Raji (cell line): Measurements from ENCODE around the gene HIPK1.

ENCODE experiments used
- POLR2A ChIP-seq: IDR thresholded peaks from 2 replicates; pipeline ENCODE4 v1.6.1; 2011; ENCODE audit warnings: low read depth, low read length, control low read depth; ENCODE audit not compliant: insufficient read depth

The HIPK1 gene

DNA sequence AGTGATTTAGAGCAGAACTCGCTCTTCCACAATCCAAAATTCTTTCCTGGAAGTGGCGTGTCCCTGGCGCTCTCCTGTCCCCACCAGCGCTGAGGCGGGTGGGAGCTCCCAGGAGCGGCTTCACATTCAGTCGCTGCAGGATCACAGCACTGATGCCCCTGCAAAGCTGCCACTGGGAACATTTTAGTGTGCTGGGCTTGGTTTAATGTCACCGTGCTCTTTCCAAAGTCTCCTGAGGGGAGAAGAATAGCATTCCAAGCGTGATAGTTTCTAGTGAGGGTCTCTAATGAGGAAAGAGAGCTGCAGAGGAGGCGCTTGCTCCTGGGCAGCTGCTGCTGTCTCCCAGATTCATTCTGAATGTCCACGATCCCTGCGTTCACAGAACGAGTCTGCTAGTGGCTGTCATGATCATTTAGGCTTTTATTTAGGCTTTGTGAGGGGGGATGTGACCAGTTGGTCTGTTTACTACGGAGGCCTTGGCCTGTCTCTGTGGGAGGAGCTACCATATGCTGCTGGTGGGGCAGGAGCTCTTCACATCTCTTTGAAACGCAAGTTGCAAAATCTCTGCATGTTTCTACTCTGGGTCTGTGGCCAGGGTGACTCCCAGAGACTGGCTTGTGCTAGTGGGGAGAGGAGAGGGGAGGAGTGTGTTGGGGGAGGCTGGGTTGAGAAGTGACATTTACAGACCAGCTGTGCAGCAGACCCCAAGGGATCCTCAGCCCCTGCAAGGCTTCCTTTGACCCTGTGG, 73.5 kb downstream of the HIPK1 start:
- no peak for TF ChIP-seq POLR2A

DNA sequence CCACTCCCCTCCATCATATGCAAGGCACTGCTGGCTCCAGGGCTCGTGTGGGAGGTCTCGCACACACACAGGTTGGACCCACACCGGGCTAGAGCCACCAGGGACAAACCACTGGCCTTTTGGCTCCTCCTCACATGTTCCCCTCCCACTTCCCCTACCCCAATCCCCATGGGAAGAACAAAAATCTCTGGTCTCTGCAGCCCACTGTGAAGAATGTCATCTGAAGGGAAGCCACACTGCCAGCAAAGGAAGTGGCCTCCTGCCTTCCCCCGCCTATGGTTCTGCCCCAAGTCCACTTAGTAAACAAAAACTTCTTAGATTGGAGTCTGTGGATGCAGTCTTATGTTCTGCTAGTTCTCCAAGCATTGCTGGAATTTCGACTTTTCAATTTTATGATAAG, 74.3 kb downstream of the HIPK1 start:
- TF ChIP-seq POLR2A = no peak

DNA sequence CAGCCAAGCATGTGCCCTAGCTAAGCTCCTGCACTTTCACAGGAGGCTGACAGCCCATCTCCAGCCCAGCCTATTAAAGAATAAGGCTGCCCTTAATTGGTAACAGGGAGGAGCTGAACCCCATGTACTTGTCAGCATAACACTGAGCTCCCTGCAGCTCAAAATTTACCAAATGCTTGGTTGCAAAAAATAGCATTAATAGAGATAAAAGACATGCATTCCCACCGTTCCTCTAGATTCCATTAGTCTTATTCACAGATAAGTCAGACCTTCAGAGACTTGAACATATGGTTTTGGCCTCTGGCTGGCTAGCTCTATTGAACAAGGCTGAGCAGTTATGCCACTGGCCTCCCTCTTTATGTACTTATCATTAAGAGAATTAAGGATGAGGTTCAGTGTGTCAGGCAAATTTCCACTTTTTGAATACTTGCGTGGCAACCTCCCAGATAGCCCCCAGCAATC, 79.4 kb downstream of the HIPK1 start:
- TF ChIP-seq POLR2A = no peak

DNA sequence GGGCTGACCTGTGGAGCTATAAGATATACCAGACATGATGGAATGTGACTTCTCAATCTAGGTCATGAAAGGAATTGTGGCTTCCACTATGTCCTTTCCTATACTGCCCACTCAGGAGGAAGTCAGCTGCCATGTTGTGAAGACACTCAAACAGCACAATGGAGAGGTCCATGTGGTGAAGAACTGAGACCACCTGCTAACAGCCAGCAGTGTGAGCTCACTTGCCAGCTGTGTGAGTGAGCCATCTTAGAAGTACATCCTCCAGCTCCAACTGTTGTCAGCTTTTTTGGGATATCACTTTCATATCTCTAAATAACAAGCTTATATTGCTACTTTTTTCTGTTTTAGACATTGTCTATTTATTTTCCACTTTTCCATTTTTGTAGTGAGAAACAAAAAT, 79.9 kb downstream of the HIPK1 start:
- TF ChIP-seq POLR2A = no peak

DNA sequence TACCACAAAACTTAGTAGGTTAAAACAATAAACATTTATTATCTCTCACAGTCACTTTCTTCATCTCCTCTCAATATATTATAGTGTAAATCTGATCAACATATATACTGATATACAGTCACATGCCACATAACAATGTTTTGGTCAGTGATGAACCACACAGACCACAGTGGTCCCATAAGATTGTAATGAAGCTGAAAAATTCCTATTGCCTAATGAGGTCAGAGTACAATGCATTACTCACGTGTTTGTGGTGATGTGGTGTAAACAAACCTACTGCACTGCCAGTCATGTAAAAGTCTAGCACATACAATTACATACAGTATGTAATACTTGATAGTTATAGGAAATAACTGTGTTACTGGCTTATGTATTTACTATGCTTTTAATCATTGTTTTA, 80.3 kb downstream of the HIPK1 start:
- TF ChIP-seq POLR2A = no peak

DNA sequence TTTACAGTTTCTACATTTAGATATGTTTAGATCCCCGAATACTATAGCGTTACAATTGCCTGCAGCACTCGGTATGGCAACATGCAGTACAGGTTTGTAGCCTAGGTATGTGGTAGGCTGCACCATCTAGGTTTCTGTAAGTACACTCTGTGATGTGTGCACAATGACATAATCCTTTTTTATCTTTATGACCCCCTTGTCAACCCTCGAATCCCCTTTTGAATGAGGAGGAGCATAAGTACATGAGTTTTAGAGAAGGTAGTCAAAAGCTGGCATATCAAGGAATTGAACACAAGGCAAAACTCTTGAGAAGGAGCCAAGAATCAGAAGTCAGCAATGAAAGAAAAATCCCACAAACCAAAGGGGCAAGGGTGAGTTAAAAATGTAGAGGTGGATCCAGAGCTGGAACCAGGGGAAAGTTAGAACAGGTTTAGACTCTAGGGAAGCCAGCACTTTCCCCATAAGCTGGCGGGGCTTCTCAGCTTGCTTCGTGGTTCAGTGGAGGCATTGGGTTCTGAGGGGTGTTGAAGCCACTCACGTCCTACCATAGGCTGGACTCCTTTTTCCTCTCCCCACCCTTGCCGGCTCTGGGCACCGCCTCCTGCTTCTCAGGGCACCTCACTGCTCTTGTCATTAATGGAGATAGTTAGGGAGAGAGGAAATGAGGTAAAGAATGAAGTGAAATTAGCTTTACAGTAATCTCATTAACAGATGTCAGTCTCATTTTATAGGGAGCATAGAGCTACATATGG, 81.5 kb downstream of the HIPK1 start:
- no peak for TF ChIP-seq POLR2A

DNA sequence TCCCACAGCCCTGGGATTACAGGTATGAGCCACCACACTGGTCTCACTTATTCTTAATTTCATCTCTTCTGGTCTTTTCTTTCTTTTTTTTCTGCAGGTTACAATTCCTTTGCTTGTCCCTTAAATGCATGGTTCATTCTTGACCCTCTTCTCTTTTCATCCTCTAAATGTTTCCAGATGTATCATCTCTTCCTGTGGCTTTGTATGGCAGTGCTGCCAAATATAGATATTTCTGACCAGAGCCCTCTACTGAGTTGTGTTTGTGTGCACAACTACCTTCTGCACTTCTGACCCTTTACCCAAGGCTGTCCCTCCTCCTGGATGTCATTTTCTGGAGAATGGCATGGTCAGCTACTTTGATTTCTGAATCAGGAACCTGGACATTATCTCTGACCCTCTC, 82.7 kb downstream of the HIPK1 start:
- TF ChIP-seq POLR2A = no peak

DNA sequence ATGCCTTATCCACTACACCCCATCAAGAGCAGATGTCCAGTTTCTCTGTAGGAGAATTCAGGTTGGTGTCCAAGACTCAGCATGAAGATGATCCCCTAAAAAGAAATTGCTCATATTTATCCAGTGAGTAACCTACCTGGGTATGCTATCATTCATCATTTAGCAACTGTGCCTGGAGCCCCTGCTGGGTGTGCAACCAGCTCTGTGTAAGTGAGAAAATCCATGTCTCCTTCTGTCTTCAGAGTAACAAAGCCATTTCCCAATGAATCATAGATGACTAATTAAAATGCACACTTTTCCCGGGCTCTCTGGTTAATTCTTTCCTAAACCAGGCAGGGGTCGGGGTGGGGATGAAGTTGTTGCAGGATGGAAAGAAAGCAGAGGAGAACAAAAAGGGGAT, 86.0 kb downstream of the HIPK1 start:
- TF ChIP-seq POLR2A = no peak

DNA sequence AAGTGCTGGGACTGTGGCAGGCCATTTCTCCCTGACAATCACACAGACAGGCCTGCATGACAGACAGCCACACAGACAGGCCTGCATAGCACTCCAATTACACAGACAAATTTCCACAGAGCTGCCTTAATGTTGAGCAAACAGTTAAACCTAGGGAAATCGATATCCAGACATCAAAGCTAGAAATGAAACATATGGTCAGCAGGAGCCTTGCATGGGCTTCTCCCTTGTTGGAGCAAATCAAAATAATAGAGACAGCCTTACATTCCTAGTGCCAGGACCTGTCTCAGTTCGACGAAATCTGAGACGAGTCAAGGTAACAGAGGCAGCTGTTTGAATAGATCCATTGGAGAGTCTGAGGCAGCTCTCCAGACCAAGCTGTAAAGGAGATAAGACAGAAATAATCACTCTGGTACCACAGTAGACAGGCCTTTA, 92.6 kb downstream of the HIPK1 start:
- no peak for TF ChIP-seq POLR2A

DNA sequence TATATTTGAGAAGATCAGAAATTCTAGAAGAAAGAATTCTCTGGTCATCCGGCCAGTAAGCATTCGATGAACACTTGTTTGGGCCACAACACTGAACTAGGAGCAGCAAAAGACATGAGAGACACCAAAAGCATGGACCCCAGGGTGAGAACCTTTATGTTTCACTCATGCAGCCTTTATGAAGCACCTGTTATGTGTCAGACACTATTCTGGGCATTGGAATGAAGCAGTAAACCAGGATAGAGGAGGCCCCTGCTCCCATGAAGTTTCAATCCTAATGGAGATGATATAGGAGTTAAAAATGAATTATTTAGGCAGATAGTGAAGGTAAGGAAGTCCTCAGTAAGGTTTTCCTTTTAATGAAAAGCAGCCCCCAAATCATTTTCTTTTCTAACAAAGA, 93.8 kb downstream of the HIPK1 start:
- no peak for TF ChIP-seq POLR2A

DNA sequence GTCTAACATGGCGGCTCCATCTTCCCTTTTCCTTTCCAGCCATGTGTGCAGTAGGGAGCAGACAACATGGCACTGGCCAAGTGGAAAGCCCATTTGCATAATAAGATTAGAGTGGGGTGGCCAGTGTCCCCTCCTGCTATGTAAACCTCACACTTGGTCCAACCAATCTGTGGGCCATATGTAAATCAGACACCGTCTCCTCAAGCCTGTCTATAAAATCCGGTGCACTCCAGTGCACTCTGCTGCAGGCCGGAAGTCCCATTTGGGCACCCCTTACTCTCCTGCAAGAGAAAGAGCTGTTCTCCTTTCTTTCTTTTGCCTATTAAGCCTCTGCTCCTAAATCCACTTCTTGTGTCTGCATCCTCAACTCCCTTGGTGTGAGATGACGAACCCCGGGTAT, 94.3 kb downstream of the HIPK1 start:
- no peak for TF ChIP-seq POLR2A

DNA sequence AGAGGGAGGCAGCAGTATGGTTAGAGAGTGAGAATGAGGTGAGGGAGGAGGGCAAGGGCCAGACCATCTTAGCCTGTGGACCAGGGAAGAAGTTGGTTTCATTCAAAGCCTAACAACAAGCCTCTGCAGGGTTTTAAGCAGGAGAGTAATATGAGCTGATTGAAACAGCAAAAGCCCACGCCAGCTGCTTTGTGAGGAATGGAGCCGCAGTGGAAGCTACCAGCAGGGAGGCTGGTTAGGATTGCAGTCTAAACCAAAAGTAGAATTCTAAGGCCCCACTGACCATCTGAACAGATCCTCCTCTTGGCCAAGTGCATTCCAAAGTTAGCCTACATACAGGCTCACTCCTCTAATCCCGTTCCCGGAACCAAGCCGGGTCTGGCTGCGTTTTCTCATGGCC, 94.9 kb downstream of the HIPK1 start:
- no peak for TF ChIP-seq POLR2A

DNA sequence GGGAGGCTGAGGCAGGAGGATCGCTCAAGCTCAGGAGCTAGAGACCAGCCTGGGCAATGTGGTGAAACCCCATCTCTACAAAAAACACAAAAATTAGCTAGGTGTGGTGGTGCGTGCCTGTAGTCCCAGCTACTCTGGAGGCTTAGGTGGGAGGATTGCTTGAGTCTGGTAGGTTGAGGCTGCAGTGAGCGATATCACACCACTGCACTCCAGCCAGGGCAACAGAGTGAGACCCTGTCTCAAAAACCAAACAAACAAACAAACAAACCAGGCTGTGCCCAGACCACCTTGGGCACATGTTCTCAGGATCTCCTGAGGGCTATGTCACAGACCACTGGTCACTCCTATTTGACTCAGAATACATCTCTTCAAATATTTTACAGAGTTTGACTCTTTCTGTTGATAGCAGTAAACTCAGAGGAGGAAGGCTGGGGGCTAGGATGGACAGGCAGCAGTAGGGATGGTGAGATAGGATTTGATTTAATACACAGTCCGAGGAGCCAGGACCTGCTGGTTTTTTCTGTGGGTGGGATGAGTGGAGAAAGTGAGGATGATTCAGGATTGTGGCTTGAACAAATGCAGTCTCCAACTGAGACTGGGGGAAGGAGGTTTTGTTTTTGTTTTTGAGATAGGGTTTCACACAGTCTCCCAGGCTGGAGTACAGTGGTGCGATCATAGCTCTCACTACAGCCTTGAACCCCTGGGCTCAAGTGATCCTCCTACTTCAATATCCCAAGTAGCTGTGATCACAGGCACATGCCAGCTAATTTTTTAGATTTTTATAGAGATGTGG, 96.7 kb downstream of the HIPK1 start:
- TF ChIP-seq POLR2A = no peak

DNA sequence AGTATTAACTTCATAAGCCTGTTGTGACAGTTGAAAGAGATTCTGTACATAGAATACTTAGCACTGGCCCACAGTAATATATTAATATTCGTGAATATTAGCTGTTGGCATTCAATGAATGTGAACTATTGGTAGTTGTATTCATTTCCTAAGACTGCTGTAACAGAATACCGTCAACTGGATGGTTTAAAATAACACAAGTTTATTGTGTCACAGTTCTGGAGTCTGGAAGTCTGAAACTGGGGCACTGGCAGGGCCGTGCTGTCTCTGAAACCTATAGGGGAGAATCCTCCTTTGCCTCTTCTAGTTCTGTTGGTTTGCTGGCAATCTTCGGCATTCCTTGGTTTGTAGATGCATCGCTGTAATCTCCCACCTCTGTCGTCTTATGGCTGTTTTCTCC, 97.7 kb downstream of the HIPK1 start:
- no peak for TF ChIP-seq POLR2A
